Tibial nerve (tissue), 3 donors: ENCODE measurements around the gene ANKMY2.

ENCODE experiments used
- POLR2A ChIP-seq, 2 donors: fragments of 450-650 bp; IDR thresholded peaks; one replicate each; pipeline ENCODE4 v1.6.1; 2017; ENCODE audit warnings: antibody characterized with exemption in 2 of 2, mild to moderate bottlenecking in 2 of 2, moderate library complexity in 2 of 2
- TF ChIP-seq, protein P1 (sequence below), 5 experiments: fragments of 200-600 bp in 3 of 5; fragments of 450-650 bp in 2 of 5; sonication (generic) in 3 of 5; IDR thresholded peaks; one replicate each; pipeline ENCODE4 v1.5.1; 2016 to 2019; ENCODE audit warnings: antibody characterized with exemption in 5 of 5, mild to moderate bottlenecking in 3 of 5, moderate library complexity in 2 of 5

DNA sequence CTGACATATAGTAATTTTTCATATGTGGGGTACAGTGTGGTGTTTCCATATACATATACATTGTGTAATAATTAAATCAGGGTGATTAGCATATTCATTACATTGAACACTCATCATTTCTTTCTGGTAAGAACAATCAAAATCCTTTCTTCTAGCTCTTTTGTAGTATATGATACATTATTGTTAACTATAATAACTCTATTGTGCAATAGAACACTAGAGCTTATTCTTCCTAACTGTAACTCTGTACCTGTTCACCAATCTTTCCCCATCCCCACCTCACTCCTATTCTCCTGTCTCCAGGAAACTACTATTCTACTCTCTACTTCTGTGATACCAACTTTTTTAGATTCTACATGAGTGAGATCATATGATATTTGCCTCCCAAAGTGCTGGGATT lies 9.8 kb upstream of the ANKMY2 start:
- TF ChIP-seq, protein P1, sequence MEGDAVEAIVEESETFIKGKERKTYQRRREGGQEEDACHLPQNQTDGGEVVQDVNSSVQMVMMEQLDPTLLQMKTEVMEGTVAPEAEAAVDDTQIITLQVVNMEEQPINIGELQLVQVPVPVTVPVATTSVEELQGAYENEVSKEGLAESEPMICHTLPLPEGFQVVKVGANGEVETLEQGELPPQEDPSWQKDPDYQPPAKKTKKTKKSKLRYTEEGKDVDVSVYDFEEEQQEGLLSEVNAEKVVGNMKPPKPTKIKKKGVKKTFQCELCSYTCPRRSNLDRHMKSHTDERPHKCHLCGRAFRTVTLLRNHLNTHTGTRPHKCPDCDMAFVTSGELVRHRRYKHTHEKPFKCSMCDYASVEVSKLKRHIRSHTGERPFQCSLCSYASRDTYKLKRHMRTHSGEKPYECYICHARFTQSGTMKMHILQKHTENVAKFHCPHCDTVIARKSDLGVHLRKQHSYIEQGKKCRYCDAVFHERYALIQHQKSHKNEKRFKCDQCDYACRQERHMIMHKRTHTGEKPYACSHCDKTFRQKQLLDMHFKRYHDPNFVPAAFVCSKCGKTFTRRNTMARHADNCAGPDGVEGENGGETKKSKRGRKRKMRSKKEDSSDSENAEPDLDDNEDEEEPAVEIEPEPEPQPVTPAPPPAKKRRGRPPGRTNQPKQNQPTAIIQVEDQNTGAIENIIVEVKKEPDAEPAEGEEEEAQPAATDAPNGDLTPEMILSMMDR (IDR thresholded peaks at IDR 0.05), result no peak
- no peak for TF ChIP-seq POLR2A (IDR thresholded peaks at IDR 0.05)
